Endothelial cell of umbilical vein (primary cell): Measurements from ENCODE around the gene FBXO11. TPM values are rescaled to one million over a fixed set of nuclear protein-coding genes. Genes with fewer than 3 reads are reported as not detected.

ENCODE experiments used
- BruUV-seq: library from RNA; stranded (reverse); fragments of 400-500 nt; replicated peaks from 2 replicates; lab custom pipeline; 2021; lab: Mats Ljungman, UMichigan
- CTCF ChIA-PET: fragments of 300-600, 350-600 bp; sonication (Branson Sonifier 250); formaldehyde crosslinking; loops from one replicate; lab custom pipeline; 2021; ENCODE audit warnings: antibody characterized with exemption, inconsistent platforms; lab: Charles Lee
- POLR2A ChIA-PET: fragments of 300-600, 350-600 bp; sonication (Branson Sonifier 250); formaldehyde crosslinking; loops from one replicate; lab custom pipeline; 2021; ENCODE audit warnings: antibody characterized with exemption, inconsistent platforms; lab: Charles Lee
- DNase-seq: peaks from one replicate; pipeline ENCODE4 v3.0.0-alpha.2; 2011; ENCODE audit warnings: low read depth, low spot score
- FAIRE-seq: peaks from 2 replicates; lab custom pipeline; 2011; peaks lifted over from hg19 to GRCh38; lab: Jason Lieb, UNC
- H2AFZ ChIP-seq: 2 replicates; pipeline ENCODE4 v1.6.0; 2012; ENCODE audit warnings: low read depth, low read length, control low read depth, inconsistent platforms
- H3K27ac ChIP-seq: 2 replicates; pipeline ENCODE4 v1.5.1; 2011; ENCODE audit warnings: low read depth, mild to moderate bottlenecking, control low read depth, low read length, moderate library complexity; ENCODE audit not compliant: insufficient read depth
- H3K27me3 ChIP-seq, 2 experiments: 2 replicates each; pipeline versions ENCODE4 v1.6.0 to v1.6.1; 2011; ENCODE audit warnings: low read length in 2 of 2, mixed read lengths in 1 of 2; ENCODE audit not compliant: control insufficient read depth in 2 of 2, insufficient read depth in 2 of 2
- H3K36me3 ChIP-seq, 2 experiments: 2 replicates in 1 of 2; 3 replicates in 1 of 2; pipeline ENCODE4 v1.5.1; 2011; ENCODE audit warnings: low read length in 2 of 2, mild to moderate bottlenecking in 1 of 2, moderate library complexity in 1 of 2; ENCODE audit not compliant: control insufficient read depth in 2 of 2, insufficient read depth in 2 of 2; ENCODE audit errors: extremely low read depth in 1 of 2
- H3K4me1 ChIP-seq: 3 replicates; pipeline ENCODE4 v1.5.1; 2011; ENCODE audit warnings: mild to moderate bottlenecking, low read length; ENCODE audit not compliant: control insufficient read depth, insufficient read depth; ENCODE audit errors: extremely low read depth
- H3K4me2 ChIP-seq: 2 replicates; pipeline ENCODE4 v1.6.1; 2011; ENCODE audit warnings: low read length, control low read depth, mixed read lengths; ENCODE audit not compliant: insufficient read depth
- H3K4me3 ChIP-seq, 3 experiments: fragments of 200-600 bp in 1 of 3; sonication (generic), shearing (Covaris generic) in 1 of 3; replicated peaks in 1 of 3; 2 replicates each; pipeline ENCODE4 v1.5.1; 2011 to 2016; ENCODE audit warnings: control low read depth in 3 of 3, low read length in 3 of 3, mild to moderate bottlenecking in 2 of 3, inconsistent platforms in 1 of 3, low read depth in 1 of 3, moderate library complexity in 1 of 3; ENCODE audit not compliant: insufficient read depth in 1 of 3
- H3K79me2 ChIP-seq: 2 replicates; pipeline ENCODE4 v1.6.0; 2012; ENCODE audit warnings: low read length, inconsistent platforms; ENCODE audit not compliant: control insufficient read depth, insufficient read depth
- H3K9ac ChIP-seq: replicated peaks from 2 replicates; pipeline ENCODE3; 2011; ENCODE audit warnings: low read length, control low read depth; ENCODE audit not compliant: insufficient read depth; ENCODE audit errors: extremely low read depth
- H3K9me1 ChIP-seq: replicated peaks from 3 replicates; pipeline ENCODE4 v1.6.0; 2011; ENCODE audit warnings: mild to moderate bottlenecking, low read length; ENCODE audit not compliant: control insufficient read depth, insufficient read depth; ENCODE audit errors: extremely low read depth
- H3K9me3 ChIP-seq: replicated peaks from 2 replicates; pipeline ENCODE4 v1.5.1; 2012; ENCODE audit warnings: low read length, inconsistent platforms; ENCODE audit not compliant: control insufficient read depth, insufficient read depth
- H4K20me1 ChIP-seq: replicated peaks from 2 replicates; pipeline ENCODE3; 2011; ENCODE audit warnings: mild to moderate bottlenecking, low read length; ENCODE audit not compliant: control insufficient read depth, insufficient read depth; ENCODE audit errors: extremely low read depth
- EZH2 ChIP-seq: IDR thresholded peaks from 2 replicates; pipeline ENCODE4 v1.6.1; 2012; ENCODE audit warnings: borderline replicate concordance, low read depth, mild to moderate bottlenecking, moderate library complexity, low read length, inconsistent platforms; ENCODE audit not compliant: severe bottlenecking
- FOS ChIP-seq: IDR thresholded peaks from 2 replicates; pipeline ENCODE4 v1.6.1; 2011; ENCODE audit warnings: mild to moderate bottlenecking, low read length, moderate library complexity, borderline replicate concordance; ENCODE audit not compliant: insufficient read depth
- GATA2 ChIP-seq: IDR thresholded peaks from 2 replicates; pipeline ENCODE4 v1.7.0; 2011; ENCODE audit warnings: low read depth, mild to moderate bottlenecking, moderate library complexity, mixed read lengths, low read length; ENCODE audit not compliant: insufficient read length, insufficient read depth
- JUN ChIP-seq: IDR thresholded peaks from 2 replicates; pipeline ENCODE4 v1.6.1; 2011; ENCODE audit warnings: borderline replicate concordance, low read depth; ENCODE audit not compliant: insufficient read length, insufficient read depth
- MYC ChIP-seq: IDR thresholded peaks from one replicate; pipeline ENCODE4 v1.6.1; 2011; ENCODE audit warnings: mild to moderate bottlenecking, low read depth, low read length
- POLR2A ChIP-seq: IDR thresholded peaks from 2 replicates; pipeline ENCODE4 v1.6.1; 2012; ENCODE audit warnings: low read depth, mild to moderate bottlenecking, control low read depth, low read length
- POLR2AphosphoS5 ChIP-seq: IDR thresholded peaks from 2 replicates; pipeline ENCODE4 v1.6.1; 2012; ENCODE audit warnings: low read depth, mild to moderate bottlenecking, control low read depth, low read length, moderate library complexity; ENCODE audit not compliant: insufficient read depth
- dilution Hi-C: fragments of 300-500 bp; cut with MboI; formaldehyde crosslinking; loops from one replicate; pipeline ENCODE4 v1.15.0; 2019; ENCODE audit warnings: low sequenced_read_pairs; ENCODE audit not compliant: extremely low pct_ligation_motif_present
- intact Hi-C: fragments of 100-400 bp; cut with micrococcal nuclease; formaldehyde crosslinking; loops from one replicate; pipeline ENCODE4 v1.10.0; 2022
- polyA plus RNA-seq, 4 experiments: library from polyadenylated mRNA; depleted of rRNA in 3 of 4; stranded (reverse) in 3 of 4; unstranded in 1 of 4; fragments of >200 nt; gene quantifications; 2 replicates each; pipeline versions ENCODE4 v1.2.1 to v1.2.3, GENCODE V29; 2011 to 2012; ENCODE audit warnings: missing spikeins in 1 of 4
- total RNA-seq: library from RNA; stranded (reverse); gene quantifications from 2 replicates; pipeline ENCODE4 v1.2.3, GENCODE V29; 2021
- TF ChIP-seq, protein P1 (sequence below): IDR thresholded peaks from 2 replicates; pipeline ENCODE4 v1.6.1; 2011; ENCODE audit not compliant: insufficient read depth, insufficient read length
- TF ChIP-seq, protein P2 (sequence below), 2 donors: IDR thresholded peaks; 1 replicate in 1 of 2; 2 replicates in 1 of 2; pipeline ENCODE4 v1.5.1; 2011; ENCODE audit warnings: low read length in 2 of 2, mild to moderate bottlenecking in 2 of 2, moderate library complexity in 2 of 2, control low read depth in 1 of 2, inconsistent platforms in 1 of 2, low read depth in 1 of 2; ENCODE audit not compliant: insufficient read depth in 1 of 2; ENCODE audit errors: extremely low read depth in 1 of 2

FBXO11 gene
- total and polyA plus RNA-seq, 2 donors (not counting 3 experiments of a cell fraction or from before 2014, with no cell fraction given): 23.4 to 59.6 TPM

DNA sequence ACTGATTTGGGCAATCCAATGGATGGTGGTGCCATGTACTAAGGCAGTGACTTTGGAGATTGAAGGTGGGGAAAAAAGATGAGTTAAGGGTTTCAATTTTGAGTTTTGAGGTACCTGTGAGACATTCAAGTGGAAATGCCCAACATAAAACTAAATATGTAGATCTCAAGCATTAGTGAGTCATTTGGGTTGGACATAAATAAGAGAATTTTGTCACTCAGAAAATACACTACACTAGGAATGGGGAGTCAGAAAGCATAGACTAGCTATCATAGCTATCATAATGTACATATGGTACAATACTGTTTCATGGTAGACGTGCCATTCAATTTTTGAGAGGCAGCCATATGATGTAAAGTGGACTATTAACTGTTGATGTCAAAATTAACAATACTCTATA is 56.1 kb downstream of the FBXO11 start:
- intact Hi-C loops: loop anchor here (10.0 kb wide), 1 partner anchor 735 kb away; no protein-coding TSS in a partner anchor
- CTCF ChIA-PET: interaction anchor here (0.6 to 1.2 kb wide), 2 partner anchors 16 to 257 kb away, joined by 3 to 4 read pairs; no protein-coding TSS in a partner anchor
- no peak overlapping the region for H3K4me3 ChIP-seq

More for the DNA sequence above, 56.1 kb downstream of the FBXO11 start:
- Histone ChIP-seq H3K4me1 (no peaks in the 10 kb centered on the region), H3K27ac (no peak overlapping the region), H3K9me1 (no peaks in the 10 kb centered on the region), H3K9ac (no peak overlapping the region), H3K27me3 (no peaks in the 10 kb centered on the region), H3K79me2 (peaks cover 92% of the 10 kb centered on the region), H3K36me3 (no peaks in the 10 kb centered on the region), H4K20me1 (peaks cover 3% of the 10 kb centered on the region), H3K9me3 (no peaks in the 10 kb centered on the region), H2AFZ (no peak overlapping the region), H3K4me2 (no peak overlapping the region)
- DNase-seq (no peak), FAIRE-seq (no peak)
- TF ChIP-seq POLR2AphosphoS5 (no peak), EZH2 (no peak), FOS (no peak), MYC (no peak), JUN (no peak), GATA2 (no peak), POLR2A (no peak)
- TF ChIP-seq, protein P1, sequence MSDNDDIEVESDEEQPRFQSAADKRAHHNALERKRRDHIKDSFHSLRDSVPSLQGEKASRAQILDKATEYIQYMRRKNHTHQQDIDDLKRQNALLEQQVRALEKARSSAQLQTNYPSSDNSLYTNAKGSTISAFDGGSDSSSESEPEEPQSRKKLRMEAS: no peak
- TF ChIP-seq, protein P2, sequence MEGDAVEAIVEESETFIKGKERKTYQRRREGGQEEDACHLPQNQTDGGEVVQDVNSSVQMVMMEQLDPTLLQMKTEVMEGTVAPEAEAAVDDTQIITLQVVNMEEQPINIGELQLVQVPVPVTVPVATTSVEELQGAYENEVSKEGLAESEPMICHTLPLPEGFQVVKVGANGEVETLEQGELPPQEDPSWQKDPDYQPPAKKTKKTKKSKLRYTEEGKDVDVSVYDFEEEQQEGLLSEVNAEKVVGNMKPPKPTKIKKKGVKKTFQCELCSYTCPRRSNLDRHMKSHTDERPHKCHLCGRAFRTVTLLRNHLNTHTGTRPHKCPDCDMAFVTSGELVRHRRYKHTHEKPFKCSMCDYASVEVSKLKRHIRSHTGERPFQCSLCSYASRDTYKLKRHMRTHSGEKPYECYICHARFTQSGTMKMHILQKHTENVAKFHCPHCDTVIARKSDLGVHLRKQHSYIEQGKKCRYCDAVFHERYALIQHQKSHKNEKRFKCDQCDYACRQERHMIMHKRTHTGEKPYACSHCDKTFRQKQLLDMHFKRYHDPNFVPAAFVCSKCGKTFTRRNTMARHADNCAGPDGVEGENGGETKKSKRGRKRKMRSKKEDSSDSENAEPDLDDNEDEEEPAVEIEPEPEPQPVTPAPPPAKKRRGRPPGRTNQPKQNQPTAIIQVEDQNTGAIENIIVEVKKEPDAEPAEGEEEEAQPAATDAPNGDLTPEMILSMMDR (IDR thresholded peaks at IDR 0.05; ENCODE audit: extremely low read depth in 1 of 2, insufficient read depth in 1 of 2, low read depth in 1 of 2, low read length in 2 of 2): no peak
- dilution Hi-C loops: no loop called here
- BruUV-seq: no TSS peak
- POLR2A ChIA-PET: interaction anchor here (0.7 kb wide), 1 partner anchor 55 kb away, joined by 3 read pairs; no protein-coding TSS in a partner anchor
